CD14-positive monocyte (primary cell): ENCODE results near the gene KANK2. TPM values are rescaled to one million over a fixed set of nuclear protein-coding genes. Genes with fewer than 3 reads are reported as not detected.
"Not testable (repeated sequence)": the region's sequence is repeated elsewhere in the genome, so short reads cannot be mapped to it uniquely, and the experiment has no call there.

ENCODE experiments used
- DNase-seq, 3 donors: peaks; one replicate each; pipeline ENCODE4 v3.0.0-alpha.2; 2011 to 2022
- H2AFZ ChIP-seq: 2 replicates; pipeline ENCODE4 v1.6.0; 2012; ENCODE audit warnings: mild to moderate bottlenecking, low read depth, low read length, inconsistent platforms; ENCODE audit not compliant: insufficient read depth, poor library complexity, severe bottlenecking
- H3K27ac ChIP-seq, 2 donors: 1 replicate in 1 of 2; 2 replicates in 1 of 2; pipeline ENCODE4 v1.5.1; 2012 to 2013; ENCODE audit warnings: low read length in 2 of 2, control low read depth in 1 of 2, inconsistent platforms in 1 of 2, low read depth in 1 of 2, mild to moderate bottlenecking in 1 of 2
- H3K27me3 ChIP-seq, 2 donors: one replicate each; pipeline versions ENCODE4 v1.6.0 to v1.6.1; 2011 to 2013; ENCODE audit warnings: low read length in 2 of 2; ENCODE audit not compliant: control insufficient read depth in 2 of 2, insufficient read depth in 2 of 2
- H3K36me3 ChIP-seq, 2 donors: replicated peaks in 1 of 2; 1 replicate in 1 of 2; 2 replicates in 1 of 2; pipeline versions ENCODE4 v1.5.1 to v1.6.1; 2012 to 2013; ENCODE audit warnings: low read length in 2 of 2, control low read depth in 1 of 2, inconsistent platforms in 1 of 2, mild to moderate bottlenecking in 1 of 2; ENCODE audit not compliant: insufficient read depth in 2 of 2, control insufficient read depth in 1 of 2
- H3K4me1 ChIP-seq, 2 donors: 1 replicate in 1 of 2; 2 replicates in 1 of 2; pipeline versions ENCODE4 v1.5.1 to v1.6.1; 2012 to 2013; ENCODE audit warnings: low read length in 2 of 2, control low read depth in 1 of 2, inconsistent platforms in 1 of 2, mild to moderate bottlenecking in 1 of 2, moderate library complexity in 1 of 2; ENCODE audit not compliant: insufficient read depth in 2 of 2, control insufficient read depth in 1 of 2
- H3K4me2 ChIP-seq: replicated peaks from 2 replicates; pipeline ENCODE3; 2012; ENCODE audit warnings: low read length, moderate library complexity, mild to moderate bottlenecking; ENCODE audit not compliant: poor library complexity, severe bottlenecking; ENCODE audit errors: extremely low read depth
- H3K4me3 ChIP-seq, 3 experiments: fragments of 200-600 bp in 1 of 3; sonication (generic) in 1 of 3; replicated peaks in 1 of 3; 1 replicate in 2 of 3; 2 replicates in 1 of 3; pipeline ENCODE4 v1.5.1; 2011 to 2013; ENCODE audit warnings: low read length in 3 of 3, mild to moderate bottlenecking in 3 of 3, control low read depth in 2 of 3, low read depth in 2 of 3, inconsistent platforms in 1 of 3, moderate library complexity in 1 of 3
- H3K79me2 ChIP-seq: 2 replicates; pipeline ENCODE4 v1.6.0; 2012; ENCODE audit warnings: mild to moderate bottlenecking, control low read depth, inconsistent platforms, low read length, moderate library complexity; ENCODE audit not compliant: insufficient read depth
- H3K9ac ChIP-seq: 2 replicates; pipeline ENCODE4 v1.6.0; 2017; ENCODE audit warnings: low read length, mild to moderate bottlenecking; ENCODE audit not compliant: insufficient read depth, poor library complexity, severe bottlenecking
- H3K9me3 ChIP-seq, 2 donors: replicated peaks in 1 of 2; 1 replicate in 1 of 2; 2 replicates in 1 of 2; pipeline versions ENCODE4 v1.5.1 to v1.6.1; 2012 to 2013; ENCODE audit warnings: low read length in 2 of 2, control low read depth in 1 of 2; ENCODE audit not compliant: control insufficient read depth in 1 of 2, insufficient read depth in 1 of 2
- H4K20me1 ChIP-seq: 2 replicates; pipeline ENCODE4 v1.6.0; 2012; ENCODE audit warnings: mild to moderate bottlenecking, low read length, control low read depth, moderate library complexity; ENCODE audit not compliant: insufficient read depth
- H3K27ac Mint-ChIP-seq, 7 donors: one replicate each; pipeline ENCODE4 v1.8.0; 2020; ENCODE audit warnings: mild to moderate bottlenecking in 7 of 7, mixed read lengths in 7 of 7, moderate library complexity in 6 of 7, inconsistent platforms in 2 of 7
- H3K27me3 Mint-ChIP-seq, 3 donors: one replicate each; pipeline ENCODE4 v1.8.0; 2021 to 2022; ENCODE audit warnings: low read depth in 3 of 3, mild to moderate bottlenecking in 3 of 3, mixed read lengths in 3 of 3, moderate library complexity in 3 of 3, inconsistent platforms in 1 of 3
- H3K36me3 Mint-ChIP-seq, 2 donors: one replicate each; pipeline ENCODE4 v1.8.0; 2020; ENCODE audit warnings: mixed read lengths in 2 of 2, inconsistent platforms in 1 of 2, mild to moderate bottlenecking in 1 of 2
- H3K4me1 Mint-ChIP-seq: one replicate; pipeline ENCODE4 v1.8.0; 2020; ENCODE audit warnings: mild to moderate bottlenecking, mixed read lengths
- H3K4me3 Mint-ChIP-seq, 2 donors: one replicate each; pipeline ENCODE4 v1.8.0; 2020; ENCODE audit warnings: mild to moderate bottlenecking in 2 of 2, mixed read lengths in 2 of 2, moderate library complexity in 1 of 2
- H3K9me3 Mint-ChIP-seq, 7 donors: one replicate each; pipeline ENCODE4 v1.8.0; 2020 to 2022; ENCODE audit warnings: mixed read lengths in 7 of 7, mild to moderate bottlenecking in 6 of 7, moderate library complexity in 6 of 7, inconsistent platforms in 2 of 7
- WGBS: methylation state at CpG from one replicate; pipeline ENCODE4 v1.1.5; 2013; ENCODE audit warnings: missing lambda C conversion rate; ENCODE audit not compliant: insufficient coverage; 5-methylcytosine and 5-hydroxymethylcytosine counted together
- intact Hi-C, 2 donors: fragments of 100-400 bp; cut with micrococcal nuclease; formaldehyde crosslinking; loops; one replicate each; pipeline versions ENCODE4 v1.15.0 to v1.15.1; 2023
- polyA plus RNA-seq, 3 donors: library from polyadenylated mRNA; depleted of rRNA in 1 of 3; unstranded in 2 of 3; stranded (reverse) in 1 of 3; fragments of 300-500 nt in 2 of 3; fragments of >200 nt in 1 of 3; fragmentation: Illumina TruSeq in 2 of 3; gene quantifications; 1 replicate in 2 of 3; 2 replicates in 1 of 3; pipeline ENCODE4 v1.2.3, GENCODE V29; 2012 to 2021
- TF ChIP-seq, protein P1 (sequence below): fragments of 200-600 bp; IDR thresholded peaks from one replicate; pipeline ENCODE4 v1.8.0; 2022; ENCODE audit warnings: antibody characterized with exemption, mild to moderate bottlenecking

The KANK2 gene
- polyA plus RNA-seq, 3 donors, result 0.40 to 1.3 (median 0.64) TPM

DNA sequence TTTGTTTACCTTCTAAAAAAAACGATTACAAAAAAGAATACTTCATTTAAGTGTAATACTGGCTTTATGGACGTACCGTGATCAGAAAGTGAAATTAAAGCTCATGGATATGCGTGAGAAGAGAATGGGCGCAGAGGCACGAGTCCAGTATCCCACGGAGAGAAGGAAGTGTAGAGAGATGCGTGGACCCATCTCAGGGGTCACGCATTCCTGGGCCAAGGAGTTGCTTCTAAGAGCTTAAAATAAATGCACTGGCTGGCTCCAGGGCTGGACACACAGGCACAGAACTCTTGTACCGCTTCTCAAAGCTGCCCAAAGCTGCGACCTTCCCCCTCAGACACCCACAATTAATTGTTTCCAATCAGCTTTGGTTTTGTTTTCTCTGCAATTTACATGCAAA, 33.0 kb downstream of the KANK2 start:
- WGBS, result 94% methylated on average over 10 of the region's 11 CpGs
- Histone ChIP-seq H3K36me3 (no peaks in the 10 kb centered on the region), H3K27ac (no peak overlapping the region), H3K27me3 (no peaks in the 10 kb centered on the region), H3K4me2 (no peak overlapping the region), H3K9me3 (no peaks in the 10 kb centered on the region), H3K79me2 (no peaks in the 10 kb centered on the region), H3K4me1 (peaks cover 5% of the 10 kb centered on the region in 2 donors), H4K20me1 (no peaks in the 10 kb centered on the region), H2AFZ (no peak overlapping the region), H3K9ac (no peak overlapping the region), H3K4me3 (no peak overlapping the region)
- TF ChIP-seq, protein P1, sequence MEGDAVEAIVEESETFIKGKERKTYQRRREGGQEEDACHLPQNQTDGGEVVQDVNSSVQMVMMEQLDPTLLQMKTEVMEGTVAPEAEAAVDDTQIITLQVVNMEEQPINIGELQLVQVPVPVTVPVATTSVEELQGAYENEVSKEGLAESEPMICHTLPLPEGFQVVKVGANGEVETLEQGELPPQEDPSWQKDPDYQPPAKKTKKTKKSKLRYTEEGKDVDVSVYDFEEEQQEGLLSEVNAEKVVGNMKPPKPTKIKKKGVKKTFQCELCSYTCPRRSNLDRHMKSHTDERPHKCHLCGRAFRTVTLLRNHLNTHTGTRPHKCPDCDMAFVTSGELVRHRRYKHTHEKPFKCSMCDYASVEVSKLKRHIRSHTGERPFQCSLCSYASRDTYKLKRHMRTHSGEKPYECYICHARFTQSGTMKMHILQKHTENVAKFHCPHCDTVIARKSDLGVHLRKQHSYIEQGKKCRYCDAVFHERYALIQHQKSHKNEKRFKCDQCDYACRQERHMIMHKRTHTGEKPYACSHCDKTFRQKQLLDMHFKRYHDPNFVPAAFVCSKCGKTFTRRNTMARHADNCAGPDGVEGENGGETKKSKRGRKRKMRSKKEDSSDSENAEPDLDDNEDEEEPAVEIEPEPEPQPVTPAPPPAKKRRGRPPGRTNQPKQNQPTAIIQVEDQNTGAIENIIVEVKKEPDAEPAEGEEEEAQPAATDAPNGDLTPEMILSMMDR, result no peak
- peaks cover 0 to 15% (median 0%) of the 10 kb centered on the region in 7 donors for H3K9me3 Mint-ChIP-seq
- H3K36me3 Mint-ChIP-seq, result no peaks in the 10 kb centered on the region
- intact Hi-C loops, result no loop called here
- H3K27me3 Mint-ChIP-seq, result peaks cover 3 to 6% (median 3%) of the 10 kb centered on the region in 3 donors
- H3K4me1 Mint-ChIP-seq, result peaks cover 8% of the 10 kb centered on the region
- no peak overlapping the region for H3K27ac Mint-ChIP-seq
- no peak for DNase-seq
- H3K4me3 Mint-ChIP-seq, result no peak overlapping the region

DNA sequence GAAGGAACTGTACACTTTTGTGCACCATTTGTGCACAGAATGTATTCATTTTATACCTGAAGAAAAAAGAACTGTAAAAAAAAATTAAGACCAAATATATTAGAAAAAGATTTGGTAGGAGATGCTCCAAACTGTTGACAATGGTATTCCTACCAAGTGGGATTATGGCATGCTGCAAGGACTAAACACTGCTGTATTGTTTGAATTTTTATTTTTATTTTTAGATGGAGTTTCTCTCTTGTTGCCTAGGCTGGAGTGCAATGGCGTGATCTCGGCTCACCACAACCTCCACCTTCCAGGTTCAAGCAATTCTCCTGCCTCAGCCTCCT, 36.9 kb downstream of the KANK2 start:
- not testable (repeated sequence) for H3K27me3 Mint-ChIP-seq

More for the DNA sequence above, 36.9 kb downstream of the KANK2 start:
- H3K27ac Mint-ChIP-seq, H3K36me3 ChIP-seq, H3K4me3 Mint-ChIP-seq, DNase-seq, H3K4me3 ChIP-seq, H3K27ac ChIP-seq, H3K27me3 ChIP-seq, H3K36me3 Mint-ChIP-seq, H3K79me2 ChIP-seq, H3K9me3 ChIP-seq, intact Hi-C loops, H3K9ac ChIP-seq, H3K4me2 ChIP-seq, H4K20me1 ChIP-seq, H2AFZ ChIP-seq: not testable (repeated sequence)
- no CpG with 5 or more reads among the region's 2 CpGs for WGBS
- H3K9me3 Mint-ChIP-seq, result peaks cover 0 to 14% (median 0%) of the 10 kb centered on the region in 7 donors
- H3K4me1 Mint-ChIP-seq, result peaks cover 16% of the 10 kb centered on the region
- H3K4me1 ChIP-seq, result peaks cover 11 to 16% of the 10 kb centered on the region in 2 donors
